Activated naive CD4-positive, alpha-beta T cell treated with anti-CD3 and anti-CD28 coated beads for 36 hours (primary cell): ENCODE measurements around the gene INPP5A. TPM values are rescaled to one million over a fixed set of nuclear protein-coding genes. Genes with fewer than 3 reads are reported as not detected.
"Not testable (repeated sequence)": the region's sequence is repeated elsewhere in the genome, so short reads cannot be mapped to it uniquely, and the experiment has no call there.

Experiments used
- CTCF ChIA-PET: fragments of 350-600 bp; sonication (Branson Sonifier 250); formaldehyde crosslinking; loops from one replicate; lab custom pipeline; 2021; ENCODE audit warnings: antibody characterized with exemption; lab: Charles Lee
- DNase-seq: peaks from one replicate; pipeline ENCODE4 v3.0.0-alpha.2; 2020
- H3K27ac Mint-ChIP-seq: one replicate; pipeline ENCODE4 v1.8.0; 2021; ENCODE audit warnings: mild to moderate bottlenecking, mixed read lengths
- H3K27me3 Mint-ChIP-seq: one replicate; pipeline ENCODE4 v1.8.0; 2021; ENCODE audit warnings: low read depth, mixed read lengths
- H3K36me3 Mint-ChIP-seq: one replicate; pipeline ENCODE4 v1.8.0; 2021; ENCODE audit warnings: low read depth, mixed read lengths
- H3K4me1 Mint-ChIP-seq: one replicate; pipeline ENCODE4 v1.8.0; 2021; ENCODE audit warnings: low read depth, mixed read lengths
- H3K4me3 Mint-ChIP-seq: one replicate; pipeline ENCODE4 v1.8.0; 2021; ENCODE audit warnings: mild to moderate bottlenecking, moderate library complexity, mixed read lengths
- H3K9me3 Mint-ChIP-seq: one replicate; pipeline ENCODE4 v1.8.0; 2021; ENCODE audit warnings: mixed read lengths
- intact Hi-C: fragments of 100-400 bp; cut with micrococcal nuclease; formaldehyde crosslinking; loops from one replicate; pipeline ENCODE4 v1.15.1; 2023
- total RNA-seq, 2 experiments: library from RNA; stranded (reverse); gene quantifications; one replicate each; pipeline ENCODE4 v1.2.3, GENCODE V29; 2021

Gene INPP5A
- total RNA-seq, 2 experiments from 2014 or later, result 17.3 to 19.5 TPM

DNA sequence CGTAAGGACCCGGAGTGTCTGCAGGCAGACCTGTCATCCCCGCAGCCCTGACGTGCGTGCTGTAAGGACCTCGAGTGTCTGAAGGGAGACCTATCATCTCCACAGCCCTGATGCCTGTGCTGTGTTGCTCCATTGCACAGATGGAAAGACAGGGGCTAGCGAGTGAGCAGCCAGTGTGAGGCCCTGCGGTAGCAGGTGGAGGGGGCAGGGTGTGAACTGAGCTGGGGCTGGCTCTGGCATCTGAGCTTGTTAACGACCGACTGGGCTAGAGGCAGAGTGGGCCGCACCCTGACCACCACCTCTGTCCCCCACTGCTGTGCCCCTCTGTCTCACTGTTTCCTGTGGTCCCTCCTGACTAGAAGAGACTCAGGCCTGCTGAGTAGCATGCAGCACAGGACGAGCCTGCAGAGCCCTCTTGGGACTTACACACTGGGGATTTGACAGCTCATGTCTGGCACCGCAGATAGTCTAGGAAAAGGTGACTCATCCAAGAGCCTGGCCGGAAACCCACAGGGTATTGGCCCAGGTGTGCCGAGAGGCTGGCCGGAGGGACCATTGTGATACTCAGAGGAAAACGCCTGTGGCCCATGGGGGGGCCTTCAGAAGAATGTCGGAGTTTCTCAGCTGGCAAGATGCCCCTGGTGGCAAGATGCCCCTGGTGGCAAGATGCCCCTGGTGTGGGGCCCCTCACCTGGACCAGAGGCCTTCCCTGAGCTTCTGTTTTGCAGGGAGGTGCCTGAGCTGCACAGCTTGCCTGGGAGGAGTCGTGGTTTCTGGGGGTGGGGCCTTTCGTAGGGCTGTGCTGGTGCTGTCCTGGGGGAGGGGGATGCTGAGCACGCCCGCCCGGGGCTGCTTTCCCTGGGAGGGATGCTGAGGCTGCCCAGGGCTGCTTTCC lies 34.3 kb downstream of the INPP5A start:
- peaks cover 5% of the 10 kb centered on the region for H3K4me1 Mint-ChIP-seq
- peak; percentile 90 for DNase-seq
- H3K27me3 Mint-ChIP-seq, result no peaks in the 10 kb centered on the region
- no peaks in the 10 kb centered on the region for H3K9me3 Mint-ChIP-seq
- CTCF ChIA-PET, result interaction anchor here (0.6 to 2.7 kb wide), 4 partner anchors 21 to 188 kb away, joined by 3 to 16 read pairs (median 7); no protein-coding TSS in a partner anchor
- no peak overlapping the region for H3K4me3 Mint-ChIP-seq
- H3K27ac Mint-ChIP-seq, result no peak overlapping the region
- intact Hi-C loops, result loop anchor here (1.0 to 10.0 kb wide), 5 partner anchors 16 to 393 kb away; no protein-coding TSS in a partner anchor
- H3K36me3 Mint-ChIP-seq, result no peaks in the 10 kb centered on the region

DNA sequence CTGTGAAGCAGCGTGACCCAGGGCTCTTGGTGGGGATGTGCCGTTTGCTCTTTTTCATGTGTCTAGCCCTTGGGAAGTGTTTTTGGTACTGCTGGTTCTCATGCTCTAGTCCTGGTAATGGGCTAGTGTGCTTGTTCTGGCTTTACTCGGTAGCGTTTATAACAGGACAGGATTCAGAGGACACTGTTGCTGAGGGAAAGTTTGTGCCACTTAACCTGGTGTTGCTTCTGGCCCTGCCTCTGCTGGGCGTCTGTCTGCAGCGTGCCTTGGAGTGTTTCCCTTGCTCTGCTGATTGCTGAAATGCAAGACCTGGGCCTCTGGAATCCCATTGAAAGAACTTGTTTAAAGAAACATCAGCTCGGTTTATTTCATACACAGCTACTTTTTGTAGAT lies 35.0 kb downstream of the INPP5A start:
- CTCF ChIA-PET, result interaction anchor here (0.6 to 2.7 kb wide), 3 partner anchors 22 to 188 kb away, joined by 3 to 16 read pairs (median 6); no protein-coding TSS in a partner anchor
- no peak for DNase-seq
- intact Hi-C loops, result loop anchor here (1.0 to 10.0 kb wide), 5 partner anchors 16 to 392 kb away; no protein-coding TSS in a partner anchor

DNA sequence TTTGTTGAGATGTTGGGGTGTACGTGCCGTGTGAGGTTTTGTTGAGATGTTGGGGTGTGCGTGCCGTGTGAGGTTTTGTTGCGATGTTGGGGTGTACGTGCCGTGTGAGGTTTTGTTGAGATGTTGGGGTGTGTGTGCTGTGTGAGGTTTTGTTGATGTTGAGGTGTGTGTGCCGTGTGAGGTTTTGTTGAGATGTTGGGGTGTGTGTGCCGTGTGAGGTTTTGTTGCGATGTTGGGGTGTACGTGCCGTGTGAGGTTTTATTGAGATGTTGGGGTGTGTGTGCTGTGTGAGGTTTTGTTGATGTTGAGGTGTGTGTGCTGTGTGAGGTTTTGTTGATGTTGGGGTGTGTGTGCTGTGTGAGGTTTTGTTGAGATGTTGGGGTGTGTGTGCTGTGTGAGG lies 35.4 kb downstream of the INPP5A start:
- H3K4me3 Mint-ChIP-seq, DNase-seq, H3K27me3 Mint-ChIP-seq, H3K9me3 Mint-ChIP-seq, H3K36me3 Mint-ChIP-seq, H3K27ac Mint-ChIP-seq: not testable (repeated sequence)
- peaks cover 12% of the 10 kb centered on the region for H3K4me1 Mint-ChIP-seq
- intact Hi-C loops, result loop anchor here (1.0 to 10.0 kb wide), 5 partner anchors 15 to 392 kb away; no protein-coding TSS in a partner anchor
- CTCF ChIA-PET, result interaction anchor here (2.7 kb wide), 1 partner anchor 22 kb away, joined by 16 read pairs; no protein-coding TSS in a partner anchor

More for the DNA sequence above, 35.0 kb downstream of the INPP5A start:
- Mint-ChIP-seq H3K27ac (no peak overlapping the region), H3K4me3 (no peak overlapping the region), H3K27me3 (no peaks in the 10 kb centered on the region), H3K9me3 (no peaks in the 10 kb centered on the region), H3K4me1 (peaks cover 9% of the 10 kb centered on the region), H3K36me3 (no peaks in the 10 kb centered on the region)

DNA sequence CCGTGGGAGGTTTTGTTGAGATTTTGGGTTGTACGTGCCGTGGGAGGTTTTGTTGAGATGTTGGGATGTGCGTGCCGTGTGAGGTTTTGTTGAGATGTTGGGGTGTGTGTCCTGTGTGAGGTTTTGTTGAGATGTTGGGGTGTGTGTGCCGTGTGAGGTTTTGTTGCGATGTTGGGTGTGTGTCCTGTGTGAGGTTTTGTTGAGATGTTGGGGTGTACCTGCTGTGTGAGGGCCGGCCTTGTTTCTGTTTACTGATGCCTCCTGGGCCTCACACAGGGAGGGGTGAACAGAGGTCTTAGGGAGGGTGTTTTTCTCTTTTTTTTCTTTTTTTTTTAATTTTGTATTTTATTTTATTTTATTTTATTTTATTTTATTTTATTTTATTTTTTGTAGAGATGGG lies 36.7 kb downstream of the INPP5A start:
- intact Hi-C loops, result loop anchor here (10.0 kb wide), 1 partner anchor 391 kb away; no protein-coding TSS in a partner anchor
- H3K36me3 Mint-ChIP-seq, result no peaks in the 10 kb centered on the region

DNA sequence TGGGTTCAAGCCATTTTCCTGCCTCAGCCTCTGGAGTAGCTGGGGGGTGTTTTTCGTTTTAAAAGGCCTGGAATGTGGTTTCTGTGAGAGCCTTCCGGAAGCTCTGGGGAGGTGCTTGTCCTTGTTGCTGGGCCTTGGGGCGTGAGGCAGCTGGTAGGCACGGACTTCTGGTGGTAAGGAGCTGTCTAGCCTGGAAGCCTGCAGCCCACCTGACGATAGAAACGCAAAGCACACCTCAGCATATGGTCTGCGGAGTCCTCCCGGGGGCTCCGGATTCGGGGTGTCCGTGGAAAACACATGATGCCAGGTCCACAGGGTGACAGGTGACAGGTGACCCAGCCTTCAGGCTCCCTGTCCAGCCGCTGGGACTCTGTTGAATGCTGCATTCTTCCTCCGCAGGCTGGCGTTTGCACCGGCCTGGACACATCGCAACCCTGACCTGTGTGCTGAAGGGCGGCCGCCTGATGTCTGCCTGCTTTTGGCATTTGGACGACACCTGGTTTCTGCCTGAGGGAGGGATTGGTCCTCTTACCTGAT lies 37.3 kb downstream of the INPP5A start:
- no peaks in the 10 kb centered on the region for H3K27me3 Mint-ChIP-seq
- H3K27ac Mint-ChIP-seq, result no peak overlapping the region
- H3K4me3 Mint-ChIP-seq, result no peak overlapping the region
- DNase-seq, result no peak
- peaks cover 24% of the 10 kb centered on the region for H3K4me1 Mint-ChIP-seq
- no peaks in the 10 kb centered on the region for H3K36me3 Mint-ChIP-seq
- intact Hi-C loops, result loop anchor here (10.0 kb wide), 1 partner anchor 390 kb away; no protein-coding TSS in a partner anchor
- CTCF ChIA-PET, result no interaction called here
- no peaks in the 10 kb centered on the region for H3K9me3 Mint-ChIP-seq

More for the DNA sequence above, 36.7 kb downstream of the INPP5A start:
- DNase-seq, result no peak
- Mint-ChIP-seq H3K4me1 (peaks cover 23% of the 10 kb centered on the region), H3K27ac (no peak overlapping the region), H3K4me3 (no peak overlapping the region), H3K9me3 (no peaks in the 10 kb centered on the region), H3K27me3 (no peaks in the 10 kb centered on the region)
- CTCF ChIA-PET, result no interaction called here

DNA sequence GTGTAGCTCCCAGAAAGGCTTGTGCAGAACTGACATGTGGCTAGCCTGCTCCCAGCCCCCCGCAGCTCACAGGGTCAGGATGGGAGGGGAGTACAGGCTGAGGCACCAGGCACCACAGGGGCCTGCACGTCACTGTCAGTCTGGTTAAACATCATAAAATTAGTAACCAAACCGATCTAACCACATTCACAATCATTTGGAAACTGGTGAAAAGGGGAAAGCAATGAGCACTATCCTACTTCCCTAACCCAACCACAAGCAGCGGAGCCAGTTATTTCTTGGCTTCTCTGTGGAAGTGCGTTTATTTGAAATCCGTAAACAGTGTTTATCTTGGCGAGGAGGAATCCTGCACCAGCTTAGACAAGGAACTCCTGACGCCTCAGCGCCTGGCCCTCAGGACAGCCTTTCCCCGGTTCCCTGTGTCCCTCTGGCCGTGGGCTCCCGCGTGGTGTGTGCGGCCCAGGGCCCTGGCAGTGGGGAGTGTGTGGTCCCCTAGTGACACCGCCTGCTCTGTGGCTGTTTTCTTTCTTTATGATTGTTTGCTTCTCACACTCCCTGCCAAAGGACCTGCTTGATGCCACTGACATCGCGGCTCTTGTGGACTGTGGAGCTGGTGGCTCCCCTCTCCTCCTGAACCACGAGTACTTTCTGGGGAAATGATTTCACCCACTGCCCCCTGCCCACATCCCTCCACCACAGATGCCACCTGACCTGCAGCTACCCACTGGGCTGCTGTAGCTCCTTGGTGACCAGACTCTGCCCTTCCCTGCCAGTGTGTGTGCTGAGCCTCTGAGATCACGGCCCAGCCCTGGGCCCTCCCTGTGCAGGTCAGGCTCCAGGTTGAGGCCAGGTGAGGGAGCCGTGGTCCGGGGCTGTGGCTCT lies 38.0 kb downstream of the INPP5A start:
- Mint-ChIP-seq H3K36me3 (no peaks in the 10 kb centered on the region), H3K9me3 (no peaks in the 10 kb centered on the region), H3K4me3 (no peak overlapping the region), H3K27ac (no peak overlapping the region), H3K4me1 (peaks cover 29% of the 10 kb centered on the region), H3K27me3 (no peaks in the 10 kb centered on the region)
- intact Hi-C loops, result loop anchor here (10.0 kb wide), 1 partner anchor 389 kb away; no protein-coding TSS in a partner anchor
- CTCF ChIA-PET, result no interaction called here
- DNase-seq, result peak; percentile 54

DNA sequence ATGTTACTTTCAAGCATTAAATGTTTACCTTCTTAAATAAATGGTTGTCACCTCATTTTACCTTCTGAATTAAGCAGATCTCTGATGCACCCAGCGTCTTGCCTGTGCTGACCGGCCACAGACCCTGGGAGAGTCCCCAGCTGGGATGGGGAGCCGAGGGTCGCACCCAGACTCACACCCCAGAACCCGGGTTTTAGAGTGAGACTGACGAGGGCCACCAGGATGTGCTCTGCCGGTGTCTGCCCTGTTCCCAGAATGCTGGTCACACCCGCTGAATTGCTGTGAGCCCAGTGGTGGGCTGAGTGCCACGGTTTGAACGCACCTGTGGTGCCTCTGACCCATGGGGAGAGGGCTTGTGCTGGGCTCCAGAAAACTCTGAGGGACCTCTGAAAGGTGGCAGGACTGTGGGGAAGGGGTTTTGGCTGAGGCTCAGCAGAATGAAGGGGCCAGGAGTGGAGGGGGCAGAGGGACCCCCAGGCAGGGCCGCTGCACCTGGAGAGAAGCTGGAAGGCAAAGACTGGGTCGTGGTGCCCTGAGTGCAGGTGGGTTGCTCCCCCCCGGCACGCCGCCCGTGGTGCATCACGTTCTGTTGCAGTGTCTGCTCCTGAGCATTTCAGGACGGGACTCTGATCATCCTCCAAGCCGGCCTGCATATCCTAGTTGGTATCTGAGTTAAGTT lies 39.2 kb downstream of the INPP5A start:
- intact Hi-C loops, result loop anchor here (10.0 kb wide), 1 partner anchor 388 kb away; no protein-coding TSS in a partner anchor
- H3K27ac Mint-ChIP-seq, result no peak overlapping the region
- CTCF ChIA-PET, result no interaction called here

DNA sequence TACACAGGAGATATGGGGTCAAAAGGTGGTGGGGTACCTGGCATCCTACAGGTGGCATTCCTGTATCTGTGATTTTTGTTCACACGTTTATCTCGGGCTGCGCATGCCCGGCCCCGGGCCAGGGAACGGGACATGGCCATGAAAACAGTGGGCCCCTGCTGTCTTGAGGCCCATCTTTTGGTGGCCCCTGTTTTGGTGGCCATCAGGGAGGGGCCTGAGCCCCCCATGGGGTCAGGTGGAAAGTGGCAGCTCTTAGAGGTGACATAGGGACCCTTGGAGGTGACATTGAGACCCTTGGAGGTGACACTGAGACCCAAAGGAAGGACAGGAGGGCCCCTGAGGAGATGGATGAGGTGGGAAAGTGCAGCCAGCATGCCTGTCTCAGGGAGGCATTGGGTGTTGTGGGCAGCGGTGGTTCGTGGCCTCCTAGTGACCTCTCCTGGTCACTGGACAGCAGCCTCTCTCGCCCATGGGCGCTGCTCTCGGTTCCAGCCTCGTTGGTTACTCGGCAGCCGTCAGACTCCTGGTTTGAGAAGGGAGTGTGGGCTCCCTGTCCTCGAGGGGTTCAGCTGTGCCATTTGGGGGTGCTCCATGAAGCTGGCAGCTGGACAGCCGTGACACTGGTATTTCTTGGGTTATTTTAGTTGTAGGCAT lies 39.9 kb downstream of the INPP5A start:
- intact Hi-C loops, result loop anchor here (10.0 kb wide), 1 partner anchor 387 kb away; no protein-coding TSS in a partner anchor
- CTCF ChIA-PET, result no interaction called here

More for the DNA sequence above, 39.2 kb downstream of the INPP5A start:
- DNase-seq, result no peak
- Mint-ChIP-seq H3K4me3 (no peak overlapping the region), H3K36me3 (peaks cover 5% of the 10 kb centered on the region), H3K9me3 (no peaks in the 10 kb centered on the region), H3K27me3 (no peaks in the 10 kb centered on the region), H3K4me1 (peaks cover 33% of the 10 kb centered on the region)

DNA sequence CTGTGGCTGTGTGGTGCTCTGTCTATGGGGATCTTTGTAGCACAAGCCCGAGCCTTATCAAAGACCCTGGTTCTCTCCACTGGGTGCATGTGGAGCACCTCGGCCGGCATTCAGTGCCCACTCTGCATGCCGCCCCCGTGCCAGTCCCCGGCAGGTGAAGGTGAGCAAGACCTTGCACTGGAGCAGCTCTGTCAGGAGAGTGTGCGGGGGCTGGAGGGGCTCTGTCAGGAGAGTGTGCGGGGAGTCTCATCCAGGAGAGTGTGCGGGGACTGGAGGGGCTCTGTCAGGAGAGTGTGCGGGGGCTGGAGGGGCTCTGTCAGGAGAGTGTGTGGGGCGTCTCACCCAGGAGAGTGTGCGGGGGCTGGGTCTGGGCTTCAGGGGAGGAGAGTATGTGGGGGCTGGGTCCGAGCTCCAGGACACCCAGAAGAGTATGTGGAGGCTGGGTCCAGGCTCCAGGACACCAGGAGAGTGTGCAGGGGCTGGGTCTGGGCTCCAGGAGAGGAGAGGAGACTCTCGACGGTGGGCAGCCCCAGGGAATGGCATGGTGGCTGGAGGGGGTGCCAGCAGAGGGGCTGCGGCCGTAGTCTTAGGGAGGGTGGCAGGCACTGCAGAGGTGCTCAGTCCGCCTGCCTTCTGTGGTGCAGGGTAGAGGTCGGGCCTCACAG lies 40.8 kb downstream of the INPP5A start:
- H3K4me3 Mint-ChIP-seq, result no peak overlapping the region
- no peak for DNase-seq
- intact Hi-C loops, result loop anchor here (10.0 kb wide), 1 partner anchor 386 kb away; no protein-coding TSS in a partner anchor
- H3K27ac Mint-ChIP-seq, result no peak overlapping the region
- no peaks in the 10 kb centered on the region for H3K9me3 Mint-ChIP-seq
- peaks cover 38% of the 10 kb centered on the region for H3K4me1 Mint-ChIP-seq
- H3K36me3 Mint-ChIP-seq, result peaks cover 5% of the 10 kb centered on the region
- CTCF ChIA-PET, result no interaction called here
- no peaks in the 10 kb centered on the region for H3K27me3 Mint-ChIP-seq

More for the DNA sequence above, 39.9 kb downstream of the INPP5A start:
- Mint-ChIP-seq H3K4me3 (no peak overlapping the region), H3K27ac (no peak overlapping the region), H3K9me3 (no peaks in the 10 kb centered on the region), H3K27me3 (no peaks in the 10 kb centered on the region), H3K4me1 (peaks cover 33% of the 10 kb centered on the region), H3K36me3 (peaks cover 5% of the 10 kb centered on the region)
- DNase-seq, result no peak

DNA sequence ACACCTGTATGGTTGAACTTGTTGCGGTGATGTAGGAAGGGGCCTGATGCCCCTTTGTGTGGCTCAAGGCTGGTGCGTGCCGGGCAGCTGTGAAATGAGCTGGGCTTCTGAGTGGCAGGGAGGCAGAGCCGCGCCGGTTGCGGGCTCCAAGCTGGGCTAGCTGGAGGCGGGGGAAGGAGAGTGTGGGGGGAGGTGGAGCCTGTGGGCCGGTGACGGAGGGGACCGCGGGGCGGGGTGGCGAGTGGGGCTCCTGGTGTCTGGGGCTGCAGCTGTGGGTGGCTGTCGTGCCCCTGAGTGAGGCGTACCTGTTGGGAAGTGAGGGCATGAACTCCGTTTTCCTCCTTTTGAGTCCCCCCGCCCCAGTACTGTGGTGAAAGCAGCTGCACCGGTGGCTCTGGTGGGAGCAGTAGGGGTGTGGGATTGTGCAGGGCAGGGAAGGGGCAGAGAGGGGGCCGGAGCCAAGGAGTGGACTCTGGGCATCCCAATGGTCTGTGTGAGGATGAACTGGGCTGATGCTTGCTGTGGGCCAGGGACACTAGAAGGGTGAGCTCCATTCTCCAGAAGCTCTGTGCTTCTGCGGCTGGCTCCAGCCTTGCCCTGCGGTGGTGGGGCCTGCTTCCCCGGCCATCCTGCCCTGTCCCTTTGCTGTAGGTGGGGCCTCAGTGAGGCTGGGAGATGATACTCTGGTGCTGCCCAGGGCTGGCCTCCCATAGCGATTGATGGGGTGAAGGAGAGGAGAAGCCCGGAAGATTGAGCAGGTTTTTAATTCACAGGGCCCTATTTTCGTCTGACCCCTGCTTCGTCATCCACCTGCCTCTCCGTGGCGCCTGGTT lies 41.7 kb downstream of the INPP5A start:
- intact Hi-C loops, result loop anchor here (10.0 kb wide), 1 partner anchor 386 kb away; no protein-coding TSS in a partner anchor
- Mint-ChIP-seq H3K9me3 (no peaks in the 10 kb centered on the region), H3K4me3 (no peak overlapping the region), H3K4me1 (peaks cover 42% of the 10 kb centered on the region), H3K27me3 (no peaks in the 10 kb centered on the region), H3K27ac (no peak overlapping the region), H3K36me3 (peaks cover 5% of the 10 kb centered on the region)
- CTCF ChIA-PET, result interaction anchor here (0.7 kb wide), 1 partner anchor 385 kb away, joined by 3 read pairs; no protein-coding TSS in a partner anchor
- no peak for DNase-seq
